Measurements from ENCODE around the gene GPR153.

GPR153 gene

GRCh38 chr1:6248161-6248776 lies 12.6 kb downstream of the GPR153 start:
- no peak for DNase-seq (ENCODE audit: low read depth)

- no peak for DNase-seq (ENCODE audit: low read depth)
Measured at GRCh38 chr1:6247651-6248050, 13.2 kb downstream of the GPR153 start.

GRCh38 chr1:6246497-6247467 lies 14.1 kb downstream of the GPR153 start:
- no peak for DNase-seq (ENCODE audit: low read depth)

GRCh38 chr1:6245869-6246496 lies 14.9 kb downstream of the GPR153 start:
- DNase-seq (ENCODE audit: low read depth) = no peak

GRCh38 chr1:6245086-6245868 lies 15.6 kb downstream of the GPR153 start:
- no peak for DNase-seq (ENCODE audit: low read depth)

GRCh38 chr1:6244401-6245049 lies 16.4 kb downstream of the GPR153 start:
- no peak for DNase-seq (ENCODE audit: low read depth)

- DNase-seq (ENCODE audit: low read depth) = no peak
Measured at GRCh38 chr1:6243993-6244392, 16.9 kb downstream of the GPR153 start, which contains the start of gene HES3. TSS of gene HES3 (plus strand) at chr1:6244179. CDS start at chr1:6244366, 187 bp downstream.

GRCh38 chr1:6243053-6243834 lies 17.7 kb downstream of the GPR153 start:
- no peak for DNase-seq (ENCODE audit: low read depth)

GRCh38 chr1:6241887-6242740 lies 18.8 kb downstream of the GPR153 start:
- DNase-seq (ENCODE audit: low read depth) = no peak

- no peak for DNase-seq (ENCODE audit: low read depth)
Measured at GRCh38 chr1:6241107-6241886, 19.6 kb downstream of the GPR153 start.

GRCh38 chr1:6239950-6240768 lies 20.7 kb downstream of the GPR153 start:
- DNase-seq (ENCODE audit: low read depth) = peak; percentile 54

- DNase-seq (ENCODE audit: low read depth) = no peak
Measured at GRCh38 chr1:6239213-6239752, 21.6 kb downstream of the GPR153 start.

- no peak for DNase-seq (ENCODE audit: low read depth)
Measured at GRCh38 chr1:6237093-6237492, 23.8 kb downstream of the GPR153 start.

GRCh38 chr1:6235296-6235677 lies 25.6 kb downstream of the GPR153 start:
- no peak for DNase-seq (ENCODE audit: low read depth)

GRCh38 chr1:6234502-6235295 lies 26.2 kb downstream of the GPR153 start:
- no peak for DNase-seq (ENCODE audit: low read depth)

- DNase-seq (ENCODE audit: low read depth) = no peak
Measured at GRCh38 chr1:6233376-6233775, 27.5 kb downstream of the GPR153 start.

GRCh38 chr1:6225651-6226050 lies 35.2 kb downstream of the GPR153 start:
- DNase-seq (ENCODE audit: low read depth) = no peak

All from GM04503 (cell line).